Lower leg skin (tissue), 4 donors: Measurements from ENCODE around the gene GRIN1. TPM values are rescaled to one million over a fixed set of nuclear protein-coding genes. Genes with fewer than 3 reads are reported as not detected.

ENCODE experiments used
- DNase-seq, 2 donors: peaks; one replicate each; pipeline ENCODE4 v3.0.0-alpha.2; 2019; ENCODE audit warnings: low spot score in 2 of 2
- H3K4me3 ChIP-seq: fragments of 200-600 bp; sonication (generic); 2 replicates; pipeline ENCODE4 v1.5.1; 2017; ENCODE audit warnings: mild to moderate bottlenecking, low read depth; ENCODE audit not compliant: poor library complexity, severe bottlenecking
- POLR2A ChIP-seq, 2 donors: fragments of 450-650 bp; IDR thresholded peaks; one replicate each; pipeline ENCODE4 v1.6.1; 2016 to 2017; ENCODE audit warnings: antibody characterized with exemption in 2 of 2, mild to moderate bottlenecking in 1 of 2, moderate library complexity in 1 of 2
- WGBS, 2 donors: methylation state at CpG; one replicate each; pipeline ENCODE4 v1.1.5; 2018; 5-methylcytosine and 5-hydroxymethylcytosine counted together
- intact Hi-C: fragments of 100-400 bp; cut with DNase I; formaldehyde crosslinking; loops from one replicate; pipeline ENCODE4 v1.15.0; 2023; ENCODE audit warnings: low total_unique reads
- total RNA-seq, 4 donors: library from RNA; depleted of rRNA; stranded (reverse); fragments of >200 nt; gene quantifications; one replicate each; pipeline ENCODE4 v1.1.0, GENCODE V29; 2016
- TF ChIP-seq, protein P1 (sequence below), 3 donors: fragments of 450-650 bp; IDR thresholded peaks; one replicate each; pipeline ENCODE4 v1.5.1; 2016; ENCODE audit warnings: antibody characterized with exemption in 3 of 3, mild to moderate bottlenecking in 3 of 3, moderate library complexity in 2 of 3

Gene GRIN1
- total RNA-seq, 4 donors from 2014 or later: 0.10 to 2.4 (median 0.49) TPM; not detected in 1

DNA sequence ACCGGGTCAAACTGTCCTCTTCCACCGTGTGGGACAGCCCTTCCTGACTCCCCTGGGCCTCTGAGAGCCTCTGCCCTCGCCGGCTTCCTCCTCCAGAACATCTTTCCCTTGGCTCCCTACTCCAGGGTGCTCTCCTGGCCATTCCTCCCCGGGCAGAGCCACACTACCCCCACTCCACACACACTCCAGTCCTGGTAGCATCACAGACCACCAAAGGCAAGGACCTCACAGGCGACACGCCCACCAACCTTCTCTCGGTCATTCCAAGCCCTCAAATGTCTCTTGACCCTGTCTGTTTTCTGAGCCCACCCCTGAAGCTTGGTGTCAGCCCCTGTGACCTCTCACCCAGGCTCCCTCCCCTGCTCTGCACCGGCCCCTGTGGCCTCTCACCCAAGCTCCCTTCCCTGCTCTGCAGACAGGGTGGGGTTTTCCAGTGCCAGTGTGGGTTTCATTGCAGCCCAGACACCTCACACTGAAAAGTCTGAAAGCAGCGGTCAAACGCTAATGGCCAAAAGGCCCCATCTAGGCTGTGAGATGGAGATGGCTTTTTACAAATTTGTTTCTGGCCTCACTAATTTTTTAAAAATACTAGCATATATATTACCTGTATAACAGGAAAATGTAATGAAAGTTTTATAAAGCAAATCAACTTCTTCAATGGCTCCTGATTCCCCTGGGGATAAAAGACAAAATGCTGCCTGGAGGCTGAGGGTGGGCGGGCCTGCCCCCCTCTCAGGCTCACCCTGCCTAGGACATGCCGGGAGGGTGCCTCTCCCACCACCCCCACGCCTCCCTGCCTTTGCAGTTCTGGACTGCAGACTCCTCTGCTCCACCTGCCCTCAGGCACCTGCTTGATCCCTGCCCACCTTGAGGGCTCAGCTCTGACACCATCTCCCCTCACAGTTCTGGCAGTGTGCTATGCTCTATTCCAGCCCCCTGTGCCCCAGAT lies 20.4 kb downstream of the GRIN1 start:
- no peak overlapping the region for H3K4me3 ChIP-seq
- TF ChIP-seq, protein P1, sequence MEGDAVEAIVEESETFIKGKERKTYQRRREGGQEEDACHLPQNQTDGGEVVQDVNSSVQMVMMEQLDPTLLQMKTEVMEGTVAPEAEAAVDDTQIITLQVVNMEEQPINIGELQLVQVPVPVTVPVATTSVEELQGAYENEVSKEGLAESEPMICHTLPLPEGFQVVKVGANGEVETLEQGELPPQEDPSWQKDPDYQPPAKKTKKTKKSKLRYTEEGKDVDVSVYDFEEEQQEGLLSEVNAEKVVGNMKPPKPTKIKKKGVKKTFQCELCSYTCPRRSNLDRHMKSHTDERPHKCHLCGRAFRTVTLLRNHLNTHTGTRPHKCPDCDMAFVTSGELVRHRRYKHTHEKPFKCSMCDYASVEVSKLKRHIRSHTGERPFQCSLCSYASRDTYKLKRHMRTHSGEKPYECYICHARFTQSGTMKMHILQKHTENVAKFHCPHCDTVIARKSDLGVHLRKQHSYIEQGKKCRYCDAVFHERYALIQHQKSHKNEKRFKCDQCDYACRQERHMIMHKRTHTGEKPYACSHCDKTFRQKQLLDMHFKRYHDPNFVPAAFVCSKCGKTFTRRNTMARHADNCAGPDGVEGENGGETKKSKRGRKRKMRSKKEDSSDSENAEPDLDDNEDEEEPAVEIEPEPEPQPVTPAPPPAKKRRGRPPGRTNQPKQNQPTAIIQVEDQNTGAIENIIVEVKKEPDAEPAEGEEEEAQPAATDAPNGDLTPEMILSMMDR (IDR thresholded peaks at IDR 0.05): no peak
- TF ChIP-seq POLR2A (IDR thresholded peaks at IDR 0.05): no peak
- intact Hi-C loops: no loop called here
- WGBS, 2 donors: 37 to 41% methylated on average over 14 of the region's 14 CpGs
- no peak for DNase-seq

DNA sequence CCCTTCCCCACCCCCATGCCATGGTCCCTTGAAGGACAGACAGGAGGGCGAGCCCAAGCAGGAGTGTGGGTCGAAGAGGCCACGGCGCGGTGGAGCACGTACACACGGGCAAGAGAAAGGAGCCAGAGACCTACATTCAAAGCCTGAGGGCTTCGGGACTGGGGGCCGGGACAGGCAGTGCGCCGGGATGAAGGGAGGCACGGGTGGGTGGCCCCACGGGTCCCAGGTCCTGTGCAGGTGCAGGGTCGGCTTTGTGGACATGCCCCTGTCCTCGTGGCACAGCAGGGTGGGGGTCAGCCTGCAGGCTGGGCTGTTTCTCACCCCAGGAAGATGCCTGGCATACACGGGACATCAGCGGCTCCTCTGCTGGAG lies 21.1 kb downstream of the GRIN1 start:
- no peak for TF ChIP-seq POLR2A (IDR thresholded peaks at IDR 0.05)
- TF ChIP-seq, protein P1 (IDR thresholded peaks at IDR 0.05): no peak
- DNase-seq: no peak
- WGBS, 2 donors: 44 to 60% methylated on average over 17 of the region's 17 CpGs
- intact Hi-C loops: no loop called here
- H3K4me3 ChIP-seq: no peak overlapping the region

DNA sequence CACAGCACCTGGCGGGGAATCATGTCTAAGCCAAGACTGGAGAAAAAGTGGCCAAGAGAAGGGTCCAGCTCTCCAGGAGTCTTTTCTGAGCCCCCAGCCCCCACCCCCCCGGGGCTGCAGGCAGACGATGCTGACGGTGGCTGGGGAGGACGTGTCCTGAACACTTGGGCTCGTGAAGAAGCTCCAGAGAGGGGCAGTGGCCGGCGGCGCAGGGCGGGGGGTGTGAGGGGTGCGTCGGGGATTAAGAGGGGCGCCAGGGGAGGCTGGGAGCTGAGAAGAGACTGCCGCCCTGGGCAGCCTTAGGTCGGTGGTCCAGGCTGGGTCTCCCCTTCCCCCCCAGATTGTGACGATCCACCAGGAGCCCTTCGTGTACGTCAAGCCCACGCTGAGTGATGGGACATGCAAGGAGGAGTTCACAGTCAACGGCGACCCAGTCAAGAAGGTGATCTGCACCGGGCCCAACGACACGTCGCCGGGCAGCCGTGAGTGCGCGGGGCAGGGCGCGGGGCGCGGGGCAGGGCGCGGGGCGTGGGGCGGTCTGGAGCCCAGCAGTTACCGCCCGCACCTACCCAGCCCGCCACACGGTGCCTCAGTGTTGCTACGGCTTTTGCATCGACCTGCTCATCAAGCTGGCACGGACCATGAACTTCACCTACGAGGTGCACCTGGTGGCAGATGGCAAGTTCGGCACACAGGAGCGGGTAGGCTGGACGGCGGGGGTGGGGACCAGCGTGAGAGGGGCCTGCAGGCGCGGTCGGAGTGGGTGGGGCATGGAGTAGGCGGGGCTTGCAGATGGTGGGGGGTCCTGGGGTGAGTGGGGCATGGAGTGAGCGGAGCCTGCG lies 22.0 kb downstream of the GRIN1 start:
- 30 to 34% methylated on average over 33 to 38 of the region's 56 CpGs for WGBS, 2 donors
- intact Hi-C loops: no loop called here
- DNase-seq: no peak
- no peak overlapping the region for H3K4me3 ChIP-seq
- TF ChIP-seq, protein P1 (IDR thresholded peaks at IDR 0.05): no peak
- TF ChIP-seq POLR2A (IDR thresholded peaks at IDR 0.05): no peak

DNA sequence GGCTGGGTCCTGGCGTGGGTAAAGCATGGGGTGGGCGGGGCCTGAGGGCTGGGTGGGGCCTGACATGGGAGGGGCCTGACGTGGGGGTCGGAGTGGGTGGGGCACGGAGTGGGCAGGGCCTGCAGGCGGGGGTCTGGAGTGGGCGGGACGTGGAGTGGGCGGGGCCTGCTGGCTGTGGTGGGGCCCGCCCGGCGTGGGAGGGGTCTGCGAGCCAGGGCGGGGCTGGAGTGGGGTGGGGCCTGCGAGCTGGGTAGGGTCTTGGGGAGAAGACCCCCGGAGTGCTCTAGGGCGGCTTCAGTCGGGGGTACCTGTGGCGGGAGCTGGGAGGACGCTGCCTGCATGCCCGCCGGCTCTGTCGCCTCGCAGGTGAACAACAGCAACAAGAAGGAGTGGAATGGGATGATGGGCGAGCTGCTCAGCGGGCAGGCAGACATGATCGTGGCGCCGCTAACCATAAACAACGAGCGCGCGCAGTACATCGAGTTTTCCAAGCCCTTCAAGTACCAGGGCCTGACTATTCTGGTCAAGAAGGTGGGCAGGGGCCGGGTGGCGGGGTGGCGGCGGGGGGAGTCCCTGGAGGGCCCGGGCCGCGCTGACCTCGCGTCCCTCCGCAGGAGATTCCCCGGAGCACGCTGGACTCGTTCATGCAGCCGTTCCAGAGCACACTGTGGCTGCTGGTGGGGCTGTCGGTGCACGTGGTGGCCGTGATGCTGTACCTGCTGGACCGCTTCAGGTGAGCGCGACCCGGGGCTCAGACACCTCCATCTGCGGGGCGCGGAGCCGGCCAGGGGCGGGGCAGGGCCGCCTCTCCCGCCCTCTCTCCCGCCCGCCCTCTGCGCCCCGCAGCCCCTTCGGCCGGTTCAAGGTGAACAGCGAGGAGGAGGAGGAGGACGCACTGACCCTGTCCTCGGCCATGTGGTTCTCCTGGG lies 22.9 kb downstream of the GRIN1 start:
- DNase-seq: no peak
- 4 to 7% methylated on average over 26 to 45 of the region's 71 CpGs for WGBS, 2 donors
- no peak overlapping the region for H3K4me3 ChIP-seq
- TF ChIP-seq, protein P1 (IDR thresholded peaks at IDR 0.05): no peak
- no peak for TF ChIP-seq POLR2A (IDR thresholded peaks at IDR 0.05)
- intact Hi-C loops: no loop called here
